ENCODE results near the gene PCDH9.

Gene PCDH9

GRCh38 chr13:67134417-67135129 is 95.6 kb downstream of the PCDH9 start:
- Mint-ChIP-seq H3K9me3 (no peaks in the 10 kb centered on the region), H3K27ac (no peak overlapping the region), H3K4me3 (no peak overlapping the region), H3K36me3 (no peaks in the 10 kb centered on the region), H3K4me1 (no peaks in the 10 kb centered on the region), H3K27me3 (no peaks in the 10 kb centered on the region)
- ATAC-seq: no peak

GRCh38 chr13:67133476-67133875 is 96.7 kb downstream of the PCDH9 start:
- ATAC-seq: no peak
- Mint-ChIP-seq H3K9me3 (no peaks in the 10 kb centered on the region), H3K36me3 (no peaks in the 10 kb centered on the region), H3K4me1 (no peaks in the 10 kb centered on the region), H3K27ac (no peak overlapping the region), H3K27me3 (no peaks in the 10 kb centered on the region), H3K4me3 (no peak overlapping the region)

- H3K9me3 Mint-ChIP-seq: no peaks in the 10 kb centered on the region
- no peak overlapping the region for H3K4me3 Mint-ChIP-seq
- H3K27ac Mint-ChIP-seq: no peak overlapping the region
- H3K4me1 Mint-ChIP-seq: no peaks in the 10 kb centered on the region
- no peak for ATAC-seq
- no peaks in the 10 kb centered on the region for H3K36me3 Mint-ChIP-seq
- no peaks in the 10 kb centered on the region for H3K27me3 Mint-ChIP-seq
Measured at GRCh38 chr13:67131393-67131792, 98.7 kb downstream of the PCDH9 start.

GRCh38 chr13:67130444-67130843 is 99.7 kb downstream of the PCDH9 start:
- Mint-ChIP-seq H3K27me3 (no peaks in the 10 kb centered on the region), H3K9me3 (no peaks in the 10 kb centered on the region), H3K4me3 (no peak overlapping the region), H3K36me3 (no peaks in the 10 kb centered on the region), H3K4me1 (no peaks in the 10 kb centered on the region), H3K27ac (no peak overlapping the region)
- ATAC-seq: no peak

GRCh38 chr13:67128136-67128535 is 102.0 kb downstream of the PCDH9 start:
- H3K27ac Mint-ChIP-seq: no peak overlapping the region
- no peaks in the 10 kb centered on the region for H3K36me3 Mint-ChIP-seq
- no peaks in the 10 kb centered on the region for H3K4me1 Mint-ChIP-seq
- no peaks in the 10 kb centered on the region for H3K9me3 Mint-ChIP-seq
- H3K27me3 Mint-ChIP-seq: no peaks in the 10 kb centered on the region
- ATAC-seq: no peak
- no peak overlapping the region for H3K4me3 Mint-ChIP-seq

- Mint-ChIP-seq H3K27ac (no peak overlapping the region), H3K9me3 (no peaks in the 10 kb centered on the region), H3K27me3 (no peaks in the 10 kb centered on the region), H3K4me1 (no peaks in the 10 kb centered on the region), H3K36me3 (no peaks in the 10 kb centered on the region), H3K4me3 (no peak overlapping the region)
- ATAC-seq: no peak
Measured at GRCh38 chr13:67125681-67126080, 104.5 kb downstream of the PCDH9 start.

- Mint-ChIP-seq H3K4me3 (no peak overlapping the region), H3K27me3 (no peaks in the 10 kb centered on the region), H3K9me3 (no peaks in the 10 kb centered on the region), H3K4me1 (no peaks in the 10 kb centered on the region), H3K27ac (no peak overlapping the region), H3K36me3 (no peaks in the 10 kb centered on the region)
- ATAC-seq: no peak
Measured at GRCh38 chr13:67123165-67123564, 107.0 kb downstream of the PCDH9 start.

- no peaks in the 10 kb centered on the region for H3K27me3 Mint-ChIP-seq
- H3K9me3 Mint-ChIP-seq: no peaks in the 10 kb centered on the region
- no peak overlapping the region for H3K27ac Mint-ChIP-seq
- no peak overlapping the region for H3K4me3 Mint-ChIP-seq
- ATAC-seq: no peak
- H3K36me3 Mint-ChIP-seq: no peaks in the 10 kb centered on the region
- H3K4me1 Mint-ChIP-seq: no peaks in the 10 kb centered on the region
Measured at GRCh38 chr13:67122251-67122650, 107.9 kb downstream of the PCDH9 start.

GRCh38 chr13:67120872-67121531 is 109.1 kb downstream of the PCDH9 start:
- Mint-ChIP-seq H3K4me3 (no peak overlapping the region), H3K36me3 (no peaks in the 10 kb centered on the region), H3K27ac (no peak overlapping the region), H3K27me3 (no peaks in the 10 kb centered on the region), H3K4me1 (no peaks in the 10 kb centered on the region), H3K9me3 (no peaks in the 10 kb centered on the region)
- ATAC-seq: no peak

GRCh38 chr13:67119481-67119894 is 110.6 kb downstream of the PCDH9 start:
- H3K27me3 Mint-ChIP-seq: no peaks in the 10 kb centered on the region
- H3K4me1 Mint-ChIP-seq: no peaks in the 10 kb centered on the region
- H3K27ac Mint-ChIP-seq: no peak overlapping the region
- ATAC-seq: no peak
- no peak overlapping the region for H3K4me3 Mint-ChIP-seq
- H3K36me3 Mint-ChIP-seq: no peaks in the 10 kb centered on the region
- H3K9me3 Mint-ChIP-seq: no peaks in the 10 kb centered on the region

GRCh38 chr13:67118277-67118676 is 111.9 kb downstream of the PCDH9 start:
- no peak for ATAC-seq
- H3K27me3 Mint-ChIP-seq: no peaks in the 10 kb centered on the region
- H3K4me3 Mint-ChIP-seq: no peak overlapping the region
- no peak overlapping the region for H3K27ac Mint-ChIP-seq
- no peaks in the 10 kb centered on the region for H3K9me3 Mint-ChIP-seq
- H3K4me1 Mint-ChIP-seq: no peaks in the 10 kb centered on the region
- H3K36me3 Mint-ChIP-seq: no peaks in the 10 kb centered on the region

- Mint-ChIP-seq H3K27ac (no peak overlapping the region), H3K4me1 (no peaks in the 10 kb centered on the region), H3K4me3 (no peak overlapping the region), H3K27me3 (no peaks in the 10 kb centered on the region), H3K9me3 (no peaks in the 10 kb centered on the region), H3K36me3 (no peaks in the 10 kb centered on the region)
- no peak for ATAC-seq
Measured at GRCh38 chr13:67117010-67117550, 113.1 kb downstream of the PCDH9 start.

- no peaks in the 10 kb centered on the region for H3K4me1 Mint-ChIP-seq
- ATAC-seq: peak; percentile 43
- H3K36me3 Mint-ChIP-seq: no peaks in the 10 kb centered on the region
- no peak overlapping the region for H3K27ac Mint-ChIP-seq
- H3K4me3 Mint-ChIP-seq: no peak overlapping the region
- no peaks in the 10 kb centered on the region for H3K27me3 Mint-ChIP-seq
- H3K9me3 Mint-ChIP-seq: peaks cover 3% of the 10 kb centered on the region
Measured at GRCh38 chr13:67107979-67108378, 122.2 kb downstream of the PCDH9 start.

GRCh38 chr13:67106502-67107057 is 123.6 kb downstream of the PCDH9 start:
- H3K27ac Mint-ChIP-seq: no peak overlapping the region
- ATAC-seq: no peak

GRCh38 chr13:67101730-67102467 is 128.2 kb downstream of the PCDH9 start:
- ATAC-seq: no peak
- no peak overlapping the region for H3K4me3 Mint-ChIP-seq
- H3K9me3 Mint-ChIP-seq: peaks cover 3% of the 10 kb centered on the region
- H3K4me1 Mint-ChIP-seq: no peaks in the 10 kb centered on the region
- H3K27ac Mint-ChIP-seq: no peak overlapping the region
- H3K27me3 Mint-ChIP-seq: no peaks in the 10 kb centered on the region
- no peaks in the 10 kb centered on the region for H3K36me3 Mint-ChIP-seq

More at GRCh38 chr13:67106502-67107057, 123.6 kb downstream of the PCDH9 start:
- Mint-ChIP-seq H3K27me3 (no peaks in the 10 kb centered on the region), H3K9me3 (peaks cover 3% of the 10 kb centered on the region), H3K36me3 (no peaks in the 10 kb centered on the region), H3K4me1 (no peaks in the 10 kb centered on the region), H3K4me3 (no peak overlapping the region)
